GM12878 (cell line): Measurements from ENCODE around the gene POC1B. TPM values are rescaled to one million over a fixed set of nuclear protein-coding genes. Genes with fewer than 3 reads are reported as not detected.

ENCODE experiments used
- ATAC-seq: fragments of 200-7000 bp; cut with Tn5 transposase; 3 replicates; pipeline ENCODE4 v1.9.1; 2020; ENCODE audit warnings: mild to moderate bottlenecking, moderate library complexity
- BruUV-seq: library from RNA; stranded (reverse); fragments of 400-500 nt; replicated peaks from 2 replicates; lab custom pipeline; 2021; lab: Mats Ljungman, UMichigan
- CTCF ChIA-PET: fragments of 300-600 bp; sonication (Branson Sonifier 250); formaldehyde crosslinking; extraction: SDS; loops from one replicate; lab custom pipeline; 2021; ENCODE audit warnings: inconsistent platforms; lab: Yijun Ruan, JAX
- POLR2A ChIA-PET: fragments of 350-600 bp; formaldehyde crosslinking; extraction: SDS; loops from one replicate; lab custom pipeline; 2021; ENCODE audit warnings: inconsistent platforms; lab: Charles Lee
- RAD21 ChIA-PET: fragments of 300-600 bp; sonication (Branson Sonifier 250); formaldehyde crosslinking; loops from one replicate; lab custom pipeline; 2023; ENCODE audit warnings: antibody characterized with exemption; ENCODE audit not compliant: unreplicated experiment; lab: Charles Lee
- SMC1A ChIA-PET: fragments of 300-600 bp; sonication (Branson Sonifier 250); formaldehyde crosslinking; loops from one replicate; lab custom pipeline; 2023; ENCODE audit not compliant: unreplicated experiment, uncharacterized antibody; lab: Charles Lee
- DNase-seq: peaks from one replicate; pipeline ENCODE4 v3.0.0-alpha.2; 2011; ENCODE audit warnings: low read depth, low spot score
- FAIRE-seq: peaks from 3 replicates; lab custom pipeline; 2011; peaks lifted over from hg19 to GRCh38; lab: Jason Lieb, UNC
- H2AFZ ChIP-seq: 2 replicates; pipeline ENCODE4 v1.6.0; 2011; ENCODE audit warnings: low read depth, low read length, control low read depth; ENCODE audit not compliant: control insufficient read depth
- H3K27ac ChIP-seq: 2 replicates; pipeline ENCODE4 v1.5.1; 2011; ENCODE audit warnings: control low read depth; ENCODE audit not compliant: control insufficient read depth, insufficient read depth
- H3K27me3 ChIP-seq, 2 experiments: replicated peaks in 1 of 2; 2 replicates each; pipeline versions ENCODE4 v1.6.0 to v1.6.1; 2011; ENCODE audit warnings: low read length in 1 of 2; ENCODE audit not compliant: control insufficient read depth in 2 of 2, insufficient read depth in 2 of 2
- H3K36me3 ChIP-seq, 2 experiments: 2 replicates each; pipeline ENCODE4 v1.5.1; 2011; ENCODE audit warnings: low read length in 1 of 2; ENCODE audit not compliant: control insufficient read depth in 2 of 2, insufficient read depth in 2 of 2
- H3K4me1 ChIP-seq: 2 replicates; pipeline ENCODE4 v1.6.1; 2011; ENCODE audit warnings: mild to moderate bottlenecking, low read length, moderate library complexity, mixed read lengths; ENCODE audit not compliant: control insufficient read depth, insufficient read depth
- H3K4me2 ChIP-seq: 2 replicates; pipeline ENCODE4 v1.6.0; 2011; ENCODE audit warnings: control low read depth; ENCODE audit not compliant: control insufficient read depth, insufficient read depth
- H3K4me3 ChIP-seq: fragments of 200-600 bp; sonication (generic); 2 replicates; pipeline ENCODE4 v1.5.1; 2016
- H3K79me2 ChIP-seq: 2 replicates; pipeline ENCODE4 v1.6.0; 2011; ENCODE audit warnings: low read length; ENCODE audit not compliant: control insufficient read depth, insufficient read depth
- H3K9ac ChIP-seq: 2 replicates; pipeline ENCODE4 v1.8.0; 2011; ENCODE audit warnings: low read length, control low read depth, mixed read lengths; ENCODE audit not compliant: control insufficient read depth, insufficient read depth
- H3K9me3 ChIP-seq: replicated peaks from 3 replicates; pipeline ENCODE4 v1.5.1; 2011; ENCODE audit warnings: mild to moderate bottlenecking, low read length; ENCODE audit not compliant: control insufficient read depth, insufficient read depth
- H4K20me1 ChIP-seq: 2 replicates; pipeline ENCODE4 v1.6.0; 2011; ENCODE audit not compliant: control insufficient read depth, insufficient read depth
- BRCA1 ChIP-seq: IDR thresholded peaks from 2 replicates; pipeline ENCODE4 v1.6.1; 2011; ENCODE audit warnings: low read depth, low read length, improper control_type of control experiment
- CHD1 ChIP-seq: IDR thresholded peaks from 2 replicates; pipeline ENCODE4 v1.6.1; 2012; ENCODE audit warnings: low read depth, low read length, improper control_type of control experiment
- CHD4 ChIP-seq: fragments of 200-600 bp; sonication (generic); IDR thresholded peaks from 2 replicates; pipeline ENCODE4 v1.6.1; 2016; ENCODE audit warnings: mild to moderate bottlenecking
- CREB1 ChIP-seq: IDR thresholded peaks from 2 replicates; pipeline ENCODE4 v1.6.1; 2012; ENCODE audit warnings: low read depth, mild to moderate bottlenecking, inconsistent platforms
- FOS ChIP-seq: IDR thresholded peaks from 3 replicates; pipeline ENCODE4 v1.6.1; 2011; ENCODE audit warnings: borderline replicate concordance; ENCODE audit not compliant: insufficient read length; ENCODE audit errors: extremely low read depth
- HDAC2 ChIP-seq: fragments of 200-600 bp; sonication (generic); IDR thresholded peaks from 2 replicates; pipeline ENCODE4 v1.6.1; 2017
- HDGF ChIP-seq: fragments of 450-650 bp; IDR thresholded peaks from 2 replicates; pipeline ENCODE4 v1.6.1; 2016; ENCODE audit warnings: antibody characterized with exemption
- JUND ChIP-seq: IDR thresholded peaks from 2 replicates; pipeline ENCODE4 v1.6.1; 2012; ENCODE audit warnings: low read depth, mild to moderate bottlenecking, low read length, improper control_type of control experiment, moderate library complexity
- KAT2A ChIP-seq: conservative IDR thresholded peaks from 2 replicates; pipeline ENCODE4 v1.6.1; 2011; ENCODE audit warnings: low read depth, low read length; ENCODE audit not compliant: control insufficient read depth
- MTA3 ChIP-seq: IDR thresholded peaks from 2 replicates; pipeline ENCODE4 v1.6.1; 2012; ENCODE audit warnings: low read length, inconsistent platforms, borderline replicate concordance
- NFIC ChIP-seq: IDR thresholded peaks from 2 replicates; pipeline ENCODE4 v1.6.1; 2012; ENCODE audit warnings: low read depth, mild to moderate bottlenecking, inconsistent platforms, low read length, moderate library complexity
- PAX8 ChIP-seq: fragments of 450-650 bp; IDR thresholded peaks from 2 replicates; pipeline ENCODE4 v1.6.1; 2017; ENCODE audit warnings: mild to moderate bottlenecking, moderate library complexity
- RB1 ChIP-seq: fragments of 450-650 bp; formaldehyde crosslinking; IDR thresholded peaks from 2 replicates; pipeline ENCODE4 v1.6.1; 2017; ENCODE audit warnings: mild to moderate bottlenecking, borderline replicate concordance
- SIN3A ChIP-seq: IDR thresholded peaks from 2 replicates; pipeline ENCODE4 v1.6.1; 2012; ENCODE audit warnings: low read depth, low read length, improper control_type of control experiment
- SUZ12 ChIP-seq: fragments of 200-600 bp; sonication (generic); IDR thresholded peaks from one replicate; pipeline ENCODE4 v1.6.1; 2018; ENCODE audit warnings: antibody characterized with exemption, mild to moderate bottlenecking; ENCODE audit not compliant: unreplicated experiment
- TCF7 ChIP-seq: IDR thresholded peaks from 2 replicates; pipeline ENCODE4 v1.6.1; 2014; ENCODE audit warnings: antibody characterized with exemption, borderline replicate concordance
- WGBS: methylation state at CpG from one replicate; pipeline ENCODE4 v1.1.6; 2016; ENCODE audit warnings: low lambda C conversion rate; ENCODE audit not compliant: insufficient replicate concordance, insufficient coverage; ENCODE audit errors: missing lambda C conversion rate; 5-methylcytosine and 5-hydroxymethylcytosine counted together
- in situ Hi-C: fragments of 300-500 bp; cut with MboI; formaldehyde crosslinking; loops from 9 replicates; pipeline ENCODE4 v1.14.3; 2018; ENCODE audit warnings: mixed read lengths
- intact Hi-C: fragments of 100-400 bp; cut with micrococcal nuclease; formaldehyde crosslinking; loops from one replicate; pipeline ENCODE4 v1.14.2; 2022; ENCODE audit not compliant: unreplicated experiment
- polyA plus RNA-seq, 11 experiments: library from polyadenylated mRNA; depleted of rRNA in 4 of 11; unstranded in 6 of 11; stranded (reverse) in 5 of 11; fragments of >200 nt; fragmentation: Nextera tagmentation in 4 of 11; fragmentation: Illumina TruSeq in 1 of 11; extraction: Ambion mirVana in 4 of 11; extraction: Trizol in 1 of 11; gene quantifications; 1 replicate in 1 of 11; 2 replicates in 10 of 11; pipeline versions ENCODE4 v1.2.1 to v1.2.3, GENCODE V29; 2011 to 2016; ENCODE audit warnings: inconsistent platforms in 2 of 11, missing spikeins in 2 of 11, low read depth in 1 of 11
- total RNA-seq, 4 experiments: library from RNA; depleted of rRNA in 3 of 4; stranded (reverse); fragments of >200 nt in 3 of 4; fragmentation: Illumina TruSeq in 1 of 4; extraction: Trizol in 1 of 4; gene quantifications; 2 replicates each; pipeline versions ENCODE4 v1.2.1 to v1.2.3, GENCODE V29; 2013 to 2021
- TF ChIP-seq, protein P1 (sequence below): IDR thresholded peaks from 2 replicates; pipeline ENCODE4 v1.6.1; 2012; ENCODE audit warnings: low read depth, low read length, improper control_type of control experiment
- TF ChIP-seq, protein P2 (sequence below): fragments of 450-650 bp; IDR thresholded peaks from 2 replicates; pipeline ENCODE4 v1.6.1; 2018; ENCODE audit warnings: borderline replicate concordance, mild to moderate bottlenecking; ENCODE audit not compliant: partially characterized antibody

Gene POC1B
- total and polyA plus RNA-seq, 10 of the 15 experiments (the other 5 are each of a cell fraction or from before 2014, with no cell fraction given) = 4.4 to 17.8 (median 11.3) TPM

DNA sequence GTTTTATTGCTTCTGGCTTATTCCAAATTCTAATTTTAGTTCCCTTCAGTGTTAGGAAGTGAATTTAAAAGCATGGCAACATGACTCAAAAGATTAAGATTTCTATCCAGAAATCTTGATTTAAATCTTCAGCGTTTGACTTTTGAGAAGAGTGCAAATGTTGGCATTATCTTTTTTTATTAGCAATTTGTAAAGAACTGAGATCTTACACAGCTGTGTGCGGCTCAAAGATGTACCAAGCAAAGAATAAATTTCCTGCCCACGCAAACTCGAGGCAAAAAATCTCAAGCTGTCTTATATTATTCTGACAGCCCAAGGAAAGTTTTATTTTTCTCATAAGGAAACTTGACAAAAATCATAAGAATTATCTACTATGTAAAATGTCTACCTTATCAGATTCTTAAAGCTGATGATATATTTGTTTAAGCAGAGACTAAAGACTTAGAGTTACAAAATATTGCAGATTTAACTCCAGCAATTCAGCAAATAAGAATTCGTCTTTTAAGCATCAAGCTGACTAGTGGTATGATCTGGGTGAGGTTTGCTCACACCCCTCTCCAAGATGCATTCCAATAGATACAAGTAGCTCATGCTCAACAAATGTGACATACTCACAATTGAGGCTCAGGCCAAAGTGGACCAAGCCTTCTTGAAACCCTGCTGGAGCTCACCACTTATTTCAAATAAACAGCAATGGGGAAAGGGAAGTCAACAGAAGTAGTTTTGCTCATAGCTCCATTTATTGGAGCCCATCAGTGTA lies 47.4 kb upstream of the POC1B start:
- Histone ChIP-seq H2AFZ (no peak overlapping the region), H3K4me3 (no peak overlapping the region), H3K4me2 (no peak overlapping the region), H3K27me3 (no peaks in the 10 kb centered on the region), H3K36me3 (no peaks in the 10 kb centered on the region), H3K4me1 (no peaks in the 10 kb centered on the region), H4K20me1 (no peaks in the 10 kb centered on the region), H3K79me2 (no peaks in the 10 kb centered on the region), H3K27ac (no peak overlapping the region), H3K9ac (no peak overlapping the region), H3K9me3 (no peaks in the 10 kb centered on the region)
- ATAC-seq = no peak
- in situ Hi-C loops (no loop called here), intact Hi-C loops (no loop called here)
- TF ChIP-seq CHD1 (no peak), SIN3A (no peak), MTA3 (no peak), NFIC (no peak), SUZ12 (no peak), KAT2A (no peak), TCF7 (no peak), RB1 (no peak), FOS (no peak), CREB1 (no peak), HDAC2 (no peak), CHD4 (no peak), BRCA1 (no peak), JUND (no peak), PAX8 (no peak), HDGF (no peak)
- TF ChIP-seq, protein P1, sequence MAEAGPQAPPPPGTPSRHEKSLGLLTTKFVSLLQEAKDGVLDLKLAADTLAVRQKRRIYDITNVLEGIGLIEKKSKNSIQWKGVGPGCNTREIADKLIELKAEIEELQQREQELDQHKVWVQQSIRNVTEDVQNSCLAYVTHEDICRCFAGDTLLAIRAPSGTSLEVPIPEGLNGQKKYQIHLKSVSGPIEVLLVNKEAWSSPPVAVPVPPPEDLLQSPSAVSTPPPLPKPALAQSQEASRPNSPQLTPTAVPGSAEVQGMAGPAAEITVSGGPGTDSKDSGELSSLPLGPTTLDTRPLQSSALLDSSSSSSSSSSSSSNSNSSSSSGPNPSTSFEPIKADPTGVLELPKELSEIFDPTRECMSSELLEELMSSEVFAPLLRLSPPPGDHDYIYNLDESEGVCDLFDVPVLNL = no peak
- TF ChIP-seq, protein P2, sequence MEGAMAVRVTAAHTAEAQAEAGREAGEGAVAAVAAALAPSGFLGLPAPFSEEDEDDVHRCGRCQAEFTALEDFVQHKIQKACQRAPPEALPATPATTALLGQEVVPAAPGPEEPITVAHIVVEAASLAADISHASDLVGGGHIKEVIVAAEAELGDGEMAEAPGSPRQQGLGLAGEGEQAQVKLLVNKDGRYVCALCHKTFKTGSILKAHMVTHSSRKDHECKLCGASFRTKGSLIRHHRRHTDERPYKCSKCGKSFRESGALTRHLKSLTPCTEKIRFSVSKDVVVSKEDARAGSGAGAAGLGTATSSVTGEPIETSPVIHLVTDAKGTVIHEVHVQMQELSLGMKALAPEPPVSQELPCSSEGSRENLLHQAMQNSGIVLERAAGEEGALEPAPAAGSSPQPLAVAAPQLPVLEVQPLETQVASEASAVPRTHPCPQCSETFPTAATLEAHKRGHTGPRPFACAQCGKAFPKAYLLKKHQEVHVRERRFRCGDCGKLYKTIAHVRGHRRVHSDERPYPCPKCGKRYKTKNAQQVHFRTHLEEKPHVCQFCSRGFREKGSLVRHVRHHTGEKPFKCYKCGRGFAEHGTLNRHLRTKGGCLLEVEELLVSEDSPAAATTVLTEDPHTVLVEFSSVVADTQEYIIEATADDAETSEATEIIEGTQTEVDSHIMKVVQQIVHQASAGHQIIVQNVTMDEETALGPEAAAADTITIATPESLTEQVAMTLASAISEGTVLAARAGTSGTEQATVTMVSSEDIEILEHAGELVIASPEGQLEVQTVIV = no peak
- DNase-seq = no peak
- FAIRE-seq = no peak
- SMC1A ChIA-PET = interaction anchor here (0.6 to 1.8 kb wide), 5 partner anchors 12 to 671 kb away, joined by 3 to 5 read pairs (median 4); no protein-coding TSS in a partner anchor
- RAD21 ChIA-PET = interaction anchor here (0.9 kb wide), 1 partner anchor 14 kb away, joined by 3 read pairs; no protein-coding TSS in a partner anchor
- WGBS = 97% methylated on average over 5 of the region's 5 CpGs
- no TSS peak for BruUV-seq
- CTCF ChIA-PET = interaction anchor here (0.6 to 0.9 kb wide), 2 partner anchors 52 to 707 kb away, joined by 3 read pairs; no protein-coding TSS in a partner anchor
- POLR2A ChIA-PET = interaction anchor here (0.5 to 0.6 kb wide), 2 partner anchors 9 to 1538 kb away, joined by 3 to 5 read pairs; a partner anchor contains a TSS
